IgD-negative memory B cell (primary cell): ENCODE data around the gene LHFPL6. TPM values are rescaled to one million over a fixed set of nuclear protein-coding genes. Genes with fewer than 3 reads are reported as not detected.

ENCODE experiments used
- H3K27ac Mint-ChIP-seq, 3 donors: one replicate each; pipeline ENCODE4 v1.8.0; 2020 to 2022; ENCODE audit warnings: mild to moderate bottlenecking in 3 of 3, mixed read lengths in 3 of 3, moderate library complexity in 1 of 3
- H3K27me3 Mint-ChIP-seq: one replicate; pipeline ENCODE4 v1.8.0; 2021; ENCODE audit warnings: mixed read lengths
- H3K36me3 Mint-ChIP-seq: one replicate; pipeline ENCODE4 v1.8.0; 2020; ENCODE audit warnings: mild to moderate bottlenecking, mixed read lengths
- H3K4me1 Mint-ChIP-seq, 3 donors: one replicate each; pipeline ENCODE4 v1.8.0; 2020 to 2022; ENCODE audit warnings: mixed read lengths in 3 of 3, mild to moderate bottlenecking in 1 of 3
- H3K4me3 Mint-ChIP-seq, 4 donors: one replicate each; pipeline ENCODE4 v1.8.0; 2020 to 2022; ENCODE audit warnings: mild to moderate bottlenecking in 4 of 4, mixed read lengths in 4 of 4, moderate library complexity in 3 of 4
- H3K9me3 Mint-ChIP-seq, 3 donors: one replicate each; pipeline ENCODE4 v1.8.0; 2020 to 2021; ENCODE audit warnings: mixed read lengths in 3 of 3, mild to moderate bottlenecking in 1 of 3
- polyA plus RNA-seq: library from polyadenylated mRNA; unstranded; fragments of 300-500 nt; fragmentation: Illumina TruSeq; gene quantifications from one replicate; pipeline ENCODE4 v1.2.3, GENCODE V29; 2021

Gene LHFPL6
- polyA plus RNA-seq = not detected

GRCh38 chr13:39602614-39603366 is at the start of gene LHFPL6:
Gene LHFPL6 (minus strand): TSS chr13:39603193.
- no peak within 1 kb of the TSS for H3K27ac Mint-ChIP-seq
- peaks cover 27% of the 10 kb centered on the region for H3K27me3 Mint-ChIP-seq
- H3K9me3 Mint-ChIP-seq = no peaks in the 10 kb centered on the region
- H3K4me1 Mint-ChIP-seq = peaks cover 0 to 10% (median 9%) of the 10 kb centered on the region in 3 donors
- no peaks in the 10 kb centered on the region for H3K36me3 Mint-ChIP-seq
- peak within 1 kb of the TSS; percentile 59 to 85 (median 73) for H3K4me3 Mint-ChIP-seq

GRCh38 chr13:39646122-39646521 is 43.1 kb upstream of the LHFPL6 start:
- Mint-ChIP-seq H3K9me3 (no peaks in the 10 kb centered on the region), H3K27me3 (peaks cover 5% of the 10 kb centered on the region), H3K36me3 (no peaks in the 10 kb centered on the region), H3K4me3 (no peak overlapping the region), H3K27ac (no peak overlapping the region), H3K4me1 (no peaks in the 10 kb centered on the region)

GRCh38 chr13:39641645-39642044 is 38.7 kb upstream of the LHFPL6 start:
- Mint-ChIP-seq H3K4me1 (no peaks in the 10 kb centered on the region), H3K27me3 (peaks cover 16% of the 10 kb centered on the region), H3K27ac (no peak overlapping the region), H3K36me3 (no peaks in the 10 kb centered on the region), H3K9me3 (peaks cover 0 to 11% (median 2%) of the 10 kb centered on the region in 3 donors), H3K4me3 (no peak overlapping the region)

GRCh38 chr13:39637890-39638289 is 34.9 kb upstream of the LHFPL6 start:
- Mint-ChIP-seq H3K36me3 (no peaks in the 10 kb centered on the region), H3K27me3 (peaks cover 20% of the 10 kb centered on the region), H3K27ac (no peak overlapping the region), H3K4me3 (no peak overlapping the region), H3K4me1 (no peaks in the 10 kb centered on the region), H3K9me3 (peaks cover 0 to 11% (median 2%) of the 10 kb centered on the region in 3 donors)

- Mint-ChIP-seq H3K4me3 (no peak overlapping the region), H3K9me3 (peaks cover 2 to 17% (median 12%) of the 10 kb centered on the region in 3 donors), H3K4me1 (no peaks in the 10 kb centered on the region), H3K36me3 (no peaks in the 10 kb centered on the region), H3K27ac (no peak overlapping the region), H3K27me3 (peaks cover 18% of the 10 kb centered on the region)
Measured at GRCh38 chr13:39635564-39635963, 32.6 kb upstream of the LHFPL6 start.

GRCh38 chr13:39632994-39633393 is 30.0 kb upstream of the LHFPL6 start:
- peaks cover 8% of the 10 kb centered on the region for H3K27me3 Mint-ChIP-seq
- no peaks in the 10 kb centered on the region for H3K36me3 Mint-ChIP-seq
- H3K27ac Mint-ChIP-seq = no peak overlapping the region
- no peak overlapping the region for H3K4me3 Mint-ChIP-seq
- H3K9me3 Mint-ChIP-seq = peaks cover 2 to 17% (median 9%) of the 10 kb centered on the region in 3 donors
- H3K4me1 Mint-ChIP-seq = no peaks in the 10 kb centered on the region

GRCh38 chr13:39631307-39631706 is 28.3 kb upstream of the LHFPL6 start:
- no peak overlapping the region for H3K27ac Mint-ChIP-seq
- H3K4me1 Mint-ChIP-seq = no peaks in the 10 kb centered on the region

GRCh38 chr13:39623466-39623865 is 20.5 kb upstream of the LHFPL6 start:
- Mint-ChIP-seq H3K36me3 (no peaks in the 10 kb centered on the region), H3K27me3 (no peaks in the 10 kb centered on the region), H3K4me1 (no peaks in the 10 kb centered on the region), H3K27ac (no peak overlapping the region), H3K4me3 (no peak overlapping the region), H3K9me3 (no peaks in the 10 kb centered on the region)

More at GRCh38 chr13:39631307-39631706, 28.3 kb upstream of the LHFPL6 start:
- Mint-ChIP-seq H3K4me3 (no peak overlapping the region), H3K27me3 (peaks cover 6% of the 10 kb centered on the region), H3K9me3 (peaks cover 0 to 17% (median 4%) of the 10 kb centered on the region in 3 donors), H3K36me3 (no peaks in the 10 kb centered on the region)

- H3K27me3 Mint-ChIP-seq = peaks cover 2% of the 10 kb centered on the region
- no peaks in the 10 kb centered on the region for H3K9me3 Mint-ChIP-seq
- H3K36me3 Mint-ChIP-seq = no peaks in the 10 kb centered on the region
- H3K27ac Mint-ChIP-seq = peak overlapping the region in 1 of 3 donors; percentile 73
- H3K4me1 Mint-ChIP-seq = peaks cover 0 to 1% (median 0%) of the 10 kb centered on the region in 3 donors
- H3K4me3 Mint-ChIP-seq = no peak overlapping the region
Measured at GRCh38 chr13:39618561-39618960, 15.6 kb upstream of the LHFPL6 start.

- Mint-ChIP-seq H3K4me3 (no peak overlapping the region), H3K27me3 (peaks cover 4% of the 10 kb centered on the region), H3K27ac (no peak overlapping the region), H3K4me1 (peaks cover 0 to 1% (median 0%) of the 10 kb centered on the region in 3 donors), H3K9me3 (no peaks in the 10 kb centered on the region), H3K36me3 (no peaks in the 10 kb centered on the region)
Measured at GRCh38 chr13:39616087-39616694, 13.2 kb upstream of the LHFPL6 start.

GRCh38 chr13:39612023-39612637 is 9.1 kb upstream of the LHFPL6 start:
- no peaks in the 10 kb centered on the region for H3K36me3 Mint-ChIP-seq
- H3K27ac Mint-ChIP-seq = peak overlapping the region in 1 of 3 donors; percentile 42
- peaks cover 5% of the 10 kb centered on the region for H3K27me3 Mint-ChIP-seq
- no peaks in the 10 kb centered on the region for H3K9me3 Mint-ChIP-seq
- peaks cover 0 to 1% (median 0%) of the 10 kb centered on the region in 3 donors for H3K4me1 Mint-ChIP-seq
- H3K4me3 Mint-ChIP-seq = no peak overlapping the region

GRCh38 chr13:39607876-39608275 is 4.9 kb upstream of the LHFPL6 start:
- Mint-ChIP-seq H3K4me1 (peaks cover 0 to 4% (median 3%) of the 10 kb centered on the region in 3 donors), H3K27ac (peak overlapping the region in 1 of 3 donors; percentile 27), H3K4me3 (no peak overlapping the region), H3K9me3 (no peaks in the 10 kb centered on the region), H3K36me3 (no peaks in the 10 kb centered on the region), H3K27me3 (peaks cover 15% of the 10 kb centered on the region)

- H3K27me3 Mint-ChIP-seq = peaks cover 26% of the 10 kb centered on the region
- H3K36me3 Mint-ChIP-seq = no peaks in the 10 kb centered on the region
- no peak overlapping the region for H3K27ac Mint-ChIP-seq
- H3K9me3 Mint-ChIP-seq = no peaks in the 10 kb centered on the region
- no peak overlapping the region for H3K4me3 Mint-ChIP-seq
- H3K4me1 Mint-ChIP-seq = peaks cover 0 to 10% (median 7%) of the 10 kb centered on the region in 3 donors
Measured at GRCh38 chr13:39605677-39606320, 2.8 kb upstream of the LHFPL6 start.

GRCh38 chr13:39604756-39605155 is 1.8 kb upstream of the LHFPL6 start:
- no peaks in the 10 kb centered on the region for H3K36me3 Mint-ChIP-seq
- no peak overlapping the region for H3K27ac Mint-ChIP-seq
- no peak overlapping the region for H3K4me3 Mint-ChIP-seq
- H3K9me3 Mint-ChIP-seq = no peaks in the 10 kb centered on the region
- H3K27me3 Mint-ChIP-seq = peaks cover 29% of the 10 kb centered on the region
- H3K4me1 Mint-ChIP-seq = peaks cover 0 to 10% (median 7%) of the 10 kb centered on the region in 3 donors

- Mint-ChIP-seq H3K27ac (no peak overlapping the region), H3K27me3 (peaks cover 28% of the 10 kb centered on the region), H3K4me1 (peaks cover 0 to 10% (median 9%) of the 10 kb centered on the region in 3 donors), H3K9me3 (no peaks in the 10 kb centered on the region), H3K4me3 (peak overlapping the region; percentile 59 to 76 (median 72)), H3K36me3 (no peaks in the 10 kb centered on the region)
Measured at GRCh38 chr13:39603424-39603947, 493 bp upstream of the LHFPL6 start.
